Keratinocyte (primary cell): Measurements from ENCODE around the gene WDR82. TPM values are rescaled to one million over a fixed set of nuclear protein-coding genes. Genes with fewer than 3 reads are reported as not detected.

ENCODE experiments used
- DNase-seq: peaks from one replicate; pipeline ENCODE4 v3.0.0-alpha.2; 2011; ENCODE audit warnings: low read depth, missing footprints, low spot score
- FAIRE-seq: peaks from 2 replicates; lab custom pipeline; 2011; peaks lifted over from hg19 to GRCh38; lab: Jason Lieb, UNC
- H2AFZ ChIP-seq: 2 replicates; pipeline ENCODE4 v1.6.0; 2012; ENCODE audit warnings: low read length, control low read depth, inconsistent platforms; ENCODE audit not compliant: control insufficient read depth
- H3K27ac ChIP-seq: 2 replicates; pipeline ENCODE4 v1.5.1; 2011; ENCODE audit warnings: low read length; ENCODE audit not compliant: control insufficient read depth, insufficient read depth
- H3K27me3 ChIP-seq: 3 replicates; pipeline ENCODE4 v1.6.0; 2011; ENCODE audit warnings: low read length; ENCODE audit not compliant: control insufficient read depth, insufficient read depth; ENCODE audit errors: extremely low read depth
- H3K36me3 ChIP-seq, 2 experiments: 2 replicates in 1 of 2; 3 replicates in 1 of 2; pipeline ENCODE4 v1.5.1; 2011; ENCODE audit warnings: low read length in 2 of 2, mild to moderate bottlenecking in 1 of 2; ENCODE audit not compliant: control insufficient read depth in 2 of 2, insufficient read depth in 2 of 2; ENCODE audit errors: extremely low read depth in 1 of 2
- H3K4me1 ChIP-seq: 3 replicates; pipeline ENCODE4 v1.5.1; 2011; ENCODE audit warnings: low read length; ENCODE audit not compliant: control insufficient read depth, insufficient read depth; ENCODE audit errors: extremely low read depth
- H3K4me2 ChIP-seq: 3 replicates; pipeline ENCODE4 v1.6.0; 2011; ENCODE audit warnings: low read depth, low read length; ENCODE audit not compliant: control insufficient read depth, insufficient read depth; ENCODE audit errors: extremely low read depth
- H3K4me3 ChIP-seq, 3 experiments: fragments of 200-600 bp in 1 of 3; sonication (generic) in 1 of 3; 2 replicates in 2 of 3; 3 replicates in 1 of 3; pipeline ENCODE4 v1.5.1; 2011 to 2016; ENCODE audit warnings: low read length in 3 of 3, mild to moderate bottlenecking in 3 of 3, control low read depth in 2 of 3, inconsistent platforms in 1 of 3, low read depth in 1 of 3, mixed read lengths in 1 of 3, mixed run types in 1 of 3, moderate library complexity in 1 of 3; ENCODE audit not compliant: control insufficient read depth in 2 of 3, insufficient read depth in 2 of 3; ENCODE audit errors: extremely low read depth in 1 of 3
- H3K79me2 ChIP-seq: 2 replicates; pipeline ENCODE4 v1.6.0; 2012; ENCODE audit warnings: low read length; ENCODE audit not compliant: control insufficient read depth, insufficient read depth
- H3K9ac ChIP-seq: 3 replicates; pipeline ENCODE4 v1.6.0; 2011; ENCODE audit warnings: low read length; ENCODE audit not compliant: control insufficient read depth, insufficient read depth; ENCODE audit errors: extremely low read depth
- H3K9me1 ChIP-seq: 3 replicates; pipeline ENCODE4 v1.6.0; 2011; ENCODE audit warnings: low read length; ENCODE audit not compliant: control insufficient read depth, insufficient read depth; ENCODE audit errors: extremely low read depth
- H3K9me3 ChIP-seq: 2 replicates; pipeline ENCODE4 v1.5.1; 2012; ENCODE audit warnings: low read depth, low read length; ENCODE audit not compliant: control insufficient read depth
- H4K20me1 ChIP-seq: 3 replicates; pipeline ENCODE4 v1.6.0; 2011; ENCODE audit warnings: low read length; ENCODE audit not compliant: control insufficient read depth, insufficient read depth; ENCODE audit errors: extremely low read depth
- EZH2 ChIP-seq: IDR thresholded peaks from one replicate; pipeline ENCODE4 v1.6.1; 2012; ENCODE audit warnings: inconsistent platforms, mild to moderate bottlenecking, low read length, moderate library complexity
- dilution Hi-C: fragments of 300-500 bp; cut with MboI; formaldehyde crosslinking; loops from one replicate; pipeline ENCODE4 v1.7.0; 2020; ENCODE audit warnings: low sequenced_read_pairs; ENCODE audit not compliant: extremely low pct_ligation_motif_present
- polyA plus RNA-seq, 5 experiments: library from polyadenylated mRNA; depleted of rRNA in 3 of 5; stranded (reverse) in 3 of 5; stranded (forward) in 1 of 5; unstranded in 1 of 5; fragments of >200 nt; gene quantifications; 1 replicate in 1 of 5; 2 replicates in 3 of 5; 3 replicates in 1 of 5; pipeline versions ENCODE4 v1.2.1 to v1.2.3, GENCODE V29; 2011 to 2012; ENCODE audit warnings: missing spikeins in 2 of 5, low read depth in 1 of 5, low replicate concordance in 1 of 5
- small RNA-seq, 3 experiments: library from RNA; depleted of rRNA; stranded (forward); fragments of <200 nt; gene quantifications; one replicate each; pipeline ENCODE3, GENCODE V24; 2012; ENCODE audit warnings: low read depth in 3 of 3, low replicate concordance in 1 of 3; ENCODE audit not compliant: insufficient read length in 3 of 3
- TF ChIP-seq, protein P1 (sequence below), 3 experiments: IDR thresholded peaks in 1 of 3; conservative IDR thresholded peaks in 1 of 3; optimal IDR thresholded peaks in 1 of 3; 2 replicates in 2 of 3; 3 replicates in 1 of 3; pipeline versions ENCODE3 to v1.5.1; 2011; ENCODE audit warnings: low read length in 3 of 3, mild to moderate bottlenecking in 3 of 3, moderate library complexity in 2 of 3, control low read depth in 1 of 3, inconsistent platforms in 1 of 3; ENCODE audit not compliant: insufficient read depth in 2 of 3; ENCODE audit errors: extremely low read depth in 1 of 3

WDR82 gene
- polyA plus RNA-seq, 1 donor (not counting 4 experiments of a cell fraction or from before 2014, with no cell fraction given): 75.1 TPM

DNA sequence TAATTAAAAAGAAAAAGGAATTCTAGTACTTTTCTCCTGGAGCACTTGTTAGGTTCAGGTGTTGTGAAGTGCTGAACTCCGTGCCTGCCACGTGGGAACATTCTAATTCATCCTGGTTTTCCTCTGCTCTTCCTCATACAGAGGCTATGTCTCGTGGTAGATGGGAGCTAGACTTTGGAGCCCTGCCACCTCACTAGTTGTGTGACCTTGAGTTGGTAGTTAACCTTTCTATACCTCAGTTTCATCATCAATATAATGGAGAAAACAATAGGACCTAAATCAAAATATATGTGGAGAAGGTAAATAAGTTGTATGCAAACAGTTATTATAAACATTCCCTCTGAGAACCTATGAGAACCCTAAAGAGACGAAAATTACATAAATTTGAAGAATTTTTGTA is 69.9 kb downstream of the WDR82 start:
- Histone ChIP-seq H3K27ac (no peak overlapping the region), H3K36me3 (peaks cover 47 to 74% of the 10 kb centered on the region in 2 experiments)
- dilution Hi-C loops: no loop called here

DNA sequence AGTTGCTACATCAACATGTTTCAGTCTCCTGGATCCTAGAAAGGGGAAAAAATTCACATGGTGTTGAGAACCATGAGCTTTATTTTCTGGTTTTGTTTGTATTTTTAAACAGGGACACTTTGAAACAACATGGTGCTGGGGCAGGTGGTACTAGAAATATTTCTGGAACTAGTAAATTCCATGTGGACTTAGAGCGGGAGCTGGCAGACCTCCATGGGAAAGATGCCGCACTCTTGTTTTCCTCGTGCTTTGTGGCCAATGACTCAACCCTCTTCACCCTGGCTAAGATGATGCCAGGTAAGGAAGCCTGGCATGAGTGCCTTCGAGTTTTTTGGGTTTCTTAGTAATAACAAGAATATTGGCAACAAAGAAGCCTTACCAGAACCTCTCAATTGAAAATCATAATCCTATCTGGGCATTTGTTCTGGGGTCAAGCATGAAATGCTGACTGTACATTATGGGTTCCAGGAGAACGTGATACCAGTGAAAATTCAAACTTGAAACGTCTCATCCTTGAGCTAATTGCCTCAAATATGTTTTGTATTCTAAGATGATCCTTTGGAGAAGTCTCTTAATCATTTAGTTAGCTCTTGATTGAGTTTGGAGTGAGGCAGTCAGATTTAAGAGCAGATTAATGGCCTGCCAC is 72.6 kb downstream of the WDR82 start:
- dilution Hi-C loops: no loop called here
- Histone ChIP-seq H3K4me3 (no peak overlapping the region), H2AFZ (no peak overlapping the region), H3K4me2 (no peak overlapping the region), H3K9me1 (no peaks in the 10 kb centered on the region), H3K27me3 (no peaks in the 10 kb centered on the region), H3K9me3 (no peaks in the 10 kb centered on the region), H3K27ac (no peak overlapping the region), H3K79me2 (peaks cover 3% of the 10 kb centered on the region), H3K9ac (no peak overlapping the region), H4K20me1 (no peaks in the 10 kb centered on the region), H3K4me1 (peaks cover 14% of the 10 kb centered on the region), H3K36me3 (peaks cover 41 to 64% of the 10 kb centered on the region in 2 experiments)
- FAIRE-seq (no peak), DNase-seq (no peak)
- TF ChIP-seq, protein P1, sequence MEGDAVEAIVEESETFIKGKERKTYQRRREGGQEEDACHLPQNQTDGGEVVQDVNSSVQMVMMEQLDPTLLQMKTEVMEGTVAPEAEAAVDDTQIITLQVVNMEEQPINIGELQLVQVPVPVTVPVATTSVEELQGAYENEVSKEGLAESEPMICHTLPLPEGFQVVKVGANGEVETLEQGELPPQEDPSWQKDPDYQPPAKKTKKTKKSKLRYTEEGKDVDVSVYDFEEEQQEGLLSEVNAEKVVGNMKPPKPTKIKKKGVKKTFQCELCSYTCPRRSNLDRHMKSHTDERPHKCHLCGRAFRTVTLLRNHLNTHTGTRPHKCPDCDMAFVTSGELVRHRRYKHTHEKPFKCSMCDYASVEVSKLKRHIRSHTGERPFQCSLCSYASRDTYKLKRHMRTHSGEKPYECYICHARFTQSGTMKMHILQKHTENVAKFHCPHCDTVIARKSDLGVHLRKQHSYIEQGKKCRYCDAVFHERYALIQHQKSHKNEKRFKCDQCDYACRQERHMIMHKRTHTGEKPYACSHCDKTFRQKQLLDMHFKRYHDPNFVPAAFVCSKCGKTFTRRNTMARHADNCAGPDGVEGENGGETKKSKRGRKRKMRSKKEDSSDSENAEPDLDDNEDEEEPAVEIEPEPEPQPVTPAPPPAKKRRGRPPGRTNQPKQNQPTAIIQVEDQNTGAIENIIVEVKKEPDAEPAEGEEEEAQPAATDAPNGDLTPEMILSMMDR (optimal IDR thresholded peaks at IDR 0.05 in 1 of 3, IDR thresholded peaks at IDR 0.05 in 1 of 3, conservative IDR thresholded peaks at IDR 0.05 in 1 of 3; ENCODE audit: extremely low read depth in 1 of 3, insufficient read depth in 2 of 3, low read length in 3 of 3): no peak
- no peak for TF ChIP-seq EZH2

More for the DNA sequence above, 69.9 kb downstream of the WDR82 start:
- no peak for DNase-seq
- peaks cover 14% of the 10 kb centered on the region for H3K4me1 ChIP-seq
- H3K4me2 ChIP-seq: no peak overlapping the region
- H3K9me3 ChIP-seq: no peaks in the 10 kb centered on the region
- no peak overlapping the region for H3K4me3 ChIP-seq
- H3K27me3 ChIP-seq: no peaks in the 10 kb centered on the region
- FAIRE-seq: no peak
- TF ChIP-seq, protein P1 (optimal IDR thresholded peaks at IDR 0.05 in 1 of 3, IDR thresholded peaks at IDR 0.05 in 1 of 3, conservative IDR thresholded peaks at IDR 0.05 in 1 of 3; ENCODE audit: extremely low read depth in 1 of 3, insufficient read depth in 2 of 3, low read length in 3 of 3): no peak
- TF ChIP-seq EZH2: no peak
- no peaks in the 10 kb centered on the region for H3K9me1 ChIP-seq
- no peak overlapping the region for H2AFZ ChIP-seq
- no peaks in the 10 kb centered on the region for H3K79me2 ChIP-seq
- no peaks in the 10 kb centered on the region for H4K20me1 ChIP-seq
- H3K9ac ChIP-seq: no peak overlapping the region

Small RNA genes within 50 kb of the gene (small RNA-seq; reads per million reads assigned to genes)
- 0 reads per million in 3 experiments for gene MIR135A1
- gene MIRLET7G: 6,694 to 105,579 (median 95,772) reads per million in 3 experiments

Other genes with a start within 250 kb of the WDR82 start
- 103 to 172 TPM (median 121 TPM) in 3 replicates for gene DUSP7, start 222.1 kb downstream of the WDR82 start, polyA plus RNA-seq
- 7.2 to 11.5 TPM (median 11.3 TPM) in 3 replicates for gene POC1A, start 124.2 kb downstream of the WDR82 start, polyA plus RNA-seq
- gene ALAS1, start 80.5 kb downstream of the WDR82 start, polyA plus RNA-seq: 54.6 to 109 TPM (median 74.1 TPM) in 3 replicates
- gene TLR9, start 53.0 kb downstream of the WDR82 start, polyA plus RNA-seq: not detected in 3 replicates
- gene TWF2, start 39.5 kb downstream of the WDR82 start, polyA plus RNA-seq: 70.4 to 113 TPM (median 77.0 TPM) in 3 replicates
- gene PPM1M, start 32.9 kb downstream of the WDR82 start, polyA plus RNA-seq: 6.4 to 8.0 TPM (median 6.5 TPM) in 3 replicates
- 4.9 to 5.7 TPM (median 5.0 TPM) in 3 replicates for gene GLYCTK, start 9.2 kb upstream of the WDR82 start, polyA plus RNA-seq
- 0.33 to 1.1 TPM (median 0.70 TPM) in 3 replicates for gene DNAH1, start 37.7 kb upstream of the WDR82 start, polyA plus RNA-seq
- gene BAP1, start 131.4 kb upstream of the WDR82 start, polyA plus RNA-seq: 97.8 to 119 TPM (median 100 TPM) in 3 replicates
- 9.3 to 10.3 TPM (median 9.3 TPM) in 3 replicates for gene PHF7, start 132.0 kb upstream of the WDR82 start, polyA plus RNA-seq
- 0.03 to 0.14 TPM (median 0.07 TPM) in 3 replicates for gene SEMA3G, start 166.5 kb upstream of the WDR82 start, polyA plus RNA-seq
- gene TNNC1, start 175.4 kb upstream of the WDR82 start, polyA plus RNA-seq: 0.22 to 0.35 TPM (median 0.33 TPM) in 3 replicates
- gene NISCH, start 177.0 kb upstream of the WDR82 start, polyA plus RNA-seq: 48.1 to 65.6 TPM (median 48.4 TPM) in 3 replicates
- gene STAB1, start 216.7 kb upstream of the WDR82 start, polyA plus RNA-seq: 0.02 TPM in 1 of 3 replicates, not detected in the others